Brain microvascular endothelial cell (primary cell): ENCODE data around the gene MRPL23.

Experiments
- DNase-seq: peaks from one replicate; pipeline ENCODE4 v3.0.0-alpha.2; 2020
- H3K27ac ChIP-seq: fragments of 250-450 bp; sonication (Bioruptor Pico); 2 replicates; pipeline ENCODE4 v1.5.1; 2020; ENCODE audit warnings: mild to moderate bottlenecking, moderate library complexity
- H3K27me3 ChIP-seq: fragments of 250-450 bp; sonication (Bioruptor Pico); replicated peaks from 2 replicates; pipeline ENCODE4 v1.5.1; 2020; ENCODE audit warnings: mild to moderate bottlenecking
- H3K36me3 ChIP-seq: fragments of 250-450 bp; sonication (Bioruptor Pico); replicated peaks from 2 replicates; pipeline ENCODE4 v1.5.1; 2020; ENCODE audit warnings: mild to moderate bottlenecking
- H3K4me3 ChIP-seq: 2 replicates; pipeline ENCODE4 v1.5.1; 2011; ENCODE audit warnings: low read depth, mild to moderate bottlenecking, control low read depth, low read length, moderate library complexity
- in situ Hi-C: cut with HindIII; loops from 2 replicates; pipeline ENCODE4 v1.10.0; 2017; ENCODE audit warnings: low sequenced_read_pairs, low pct_ligation_motif_present
- TF ChIP-seq, protein P1 (sequence below): IDR thresholded peaks from 2 replicates; pipeline ENCODE4 v1.5.1; 2011; ENCODE audit warnings: low read depth, mild to moderate bottlenecking, moderate library complexity, low read length, control low read depth, inconsistent platforms; ENCODE audit errors: missing control alignments

MRPL23 gene

GRCh38 chr11:1988667-1989317 lies 41.7 kb downstream of the MRPL23 start:
- no peak for DNase-seq
- TF ChIP-seq, protein P1, sequence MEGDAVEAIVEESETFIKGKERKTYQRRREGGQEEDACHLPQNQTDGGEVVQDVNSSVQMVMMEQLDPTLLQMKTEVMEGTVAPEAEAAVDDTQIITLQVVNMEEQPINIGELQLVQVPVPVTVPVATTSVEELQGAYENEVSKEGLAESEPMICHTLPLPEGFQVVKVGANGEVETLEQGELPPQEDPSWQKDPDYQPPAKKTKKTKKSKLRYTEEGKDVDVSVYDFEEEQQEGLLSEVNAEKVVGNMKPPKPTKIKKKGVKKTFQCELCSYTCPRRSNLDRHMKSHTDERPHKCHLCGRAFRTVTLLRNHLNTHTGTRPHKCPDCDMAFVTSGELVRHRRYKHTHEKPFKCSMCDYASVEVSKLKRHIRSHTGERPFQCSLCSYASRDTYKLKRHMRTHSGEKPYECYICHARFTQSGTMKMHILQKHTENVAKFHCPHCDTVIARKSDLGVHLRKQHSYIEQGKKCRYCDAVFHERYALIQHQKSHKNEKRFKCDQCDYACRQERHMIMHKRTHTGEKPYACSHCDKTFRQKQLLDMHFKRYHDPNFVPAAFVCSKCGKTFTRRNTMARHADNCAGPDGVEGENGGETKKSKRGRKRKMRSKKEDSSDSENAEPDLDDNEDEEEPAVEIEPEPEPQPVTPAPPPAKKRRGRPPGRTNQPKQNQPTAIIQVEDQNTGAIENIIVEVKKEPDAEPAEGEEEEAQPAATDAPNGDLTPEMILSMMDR = no peak
- Histone ChIP-seq H3K4me3 (no peak overlapping the region), H3K36me3 (no peaks in the 10 kb centered on the region), H3K27me3 (no peaks in the 10 kb centered on the region), H3K27ac (no peak overlapping the region)
- in situ Hi-C loops = no loop called here

- in situ Hi-C loops = no loop called here
- H3K4me3 ChIP-seq = no peak overlapping the region
- H3K36me3 ChIP-seq = no peaks in the 10 kb centered on the region
- TF ChIP-seq, protein P1 = no peak
- H3K27me3 ChIP-seq = no peaks in the 10 kb centered on the region
- no peak for DNase-seq
- H3K27ac ChIP-seq = no peak overlapping the region
Measured at GRCh38 chr11:1989953-1990352, 42.8 kb downstream of the MRPL23 start.

GRCh38 chr11:1990872-1991578 lies 43.9 kb downstream of the MRPL23 start:
- in situ Hi-C loops = no loop called here
- TF ChIP-seq, protein P1 = no peak
- H3K27ac ChIP-seq = no peak overlapping the region
- H3K36me3 ChIP-seq = no peaks in the 10 kb centered on the region
- no peaks in the 10 kb centered on the region for H3K27me3 ChIP-seq
- no peak overlapping the region for H3K4me3 ChIP-seq
- DNase-seq = no peak

- in situ Hi-C loops = no loop called here
- Histone ChIP-seq H3K27me3 (no peaks in the 10 kb centered on the region), H3K36me3 (no peaks in the 10 kb centered on the region), H3K27ac (no peak overlapping the region), H3K4me3 (no peak overlapping the region)
- TF ChIP-seq, protein P1 = no peak
- DNase-seq = no peak
Measured at GRCh38 chr11:1992111-1992510, 45.0 kb downstream of the MRPL23 start.

DNA sequence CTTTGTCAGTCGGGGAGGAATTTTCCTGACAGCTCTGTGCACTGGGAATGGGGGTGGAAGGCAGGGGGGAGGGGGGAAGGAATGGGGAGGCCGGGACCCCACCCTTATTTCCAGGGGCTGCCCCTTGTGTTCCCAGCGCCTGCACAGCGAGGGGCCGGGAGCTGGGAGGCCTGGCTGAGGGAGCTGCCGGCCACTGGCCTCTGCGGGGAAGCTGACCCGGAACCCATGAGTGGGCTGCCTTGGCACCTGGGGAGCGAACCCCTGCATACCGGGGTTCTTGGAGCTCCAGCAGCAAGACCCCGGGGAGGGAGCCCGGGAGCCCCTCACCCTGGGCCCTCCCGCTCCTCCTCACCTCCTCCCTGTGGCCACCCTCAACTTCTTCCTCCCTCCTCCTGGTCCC lies 47.0 kb downstream of the MRPL23 start:
- in situ Hi-C loops = no loop called here
- Histone ChIP-seq H3K4me3 (no peak overlapping the region), H3K36me3 (no peaks in the 10 kb centered on the region), H3K27me3 (no peaks in the 10 kb centered on the region), H3K27ac (no peak overlapping the region)
- TF ChIP-seq, protein P1 = no peak
- DNase-seq = no peak
